Keratinocyte (primary cell): ENCODE results near the gene RARS2.

Experiments
- EZH2 ChIP-seq: IDR thresholded peaks from one replicate; pipeline ENCODE4 v1.6.1; 2012; ENCODE audit warnings: inconsistent platforms, mild to moderate bottlenecking, low read length, moderate library complexity
- TF ChIP-seq, protein P1 (sequence below), 3 experiments: IDR thresholded peaks in 1 of 3; conservative IDR thresholded peaks in 1 of 3; optimal IDR thresholded peaks in 1 of 3; 2 replicates in 2 of 3; 3 replicates in 1 of 3; pipeline versions ENCODE3 to v1.5.1; 2011; ENCODE audit warnings: low read length in 3 of 3, mild to moderate bottlenecking in 3 of 3, moderate library complexity in 2 of 3, control low read depth in 1 of 3, inconsistent platforms in 1 of 3; ENCODE audit not compliant: insufficient read depth in 2 of 3; ENCODE audit errors: extremely low read depth in 1 of 3

DNA sequence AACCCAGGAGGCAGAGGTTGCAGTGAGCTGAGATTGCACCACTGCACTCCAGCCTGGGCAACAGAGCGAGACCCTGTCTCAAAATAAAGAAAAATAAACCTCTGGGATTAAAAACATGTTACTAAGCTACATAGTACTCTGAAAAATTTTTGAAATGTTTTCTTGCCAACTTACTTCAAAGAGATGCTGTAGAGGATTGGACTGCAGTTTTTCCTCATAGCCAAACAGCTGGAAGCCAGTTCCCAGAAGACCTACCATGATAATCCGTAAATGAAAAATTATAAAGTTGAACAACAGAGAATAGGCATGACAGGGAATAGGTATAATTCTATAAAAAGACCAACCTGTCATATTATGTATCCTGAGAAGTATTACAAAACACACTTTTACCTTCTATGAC is 48.0 kb downstream of the RARS2 start:
- TF ChIP-seq, protein P1, sequence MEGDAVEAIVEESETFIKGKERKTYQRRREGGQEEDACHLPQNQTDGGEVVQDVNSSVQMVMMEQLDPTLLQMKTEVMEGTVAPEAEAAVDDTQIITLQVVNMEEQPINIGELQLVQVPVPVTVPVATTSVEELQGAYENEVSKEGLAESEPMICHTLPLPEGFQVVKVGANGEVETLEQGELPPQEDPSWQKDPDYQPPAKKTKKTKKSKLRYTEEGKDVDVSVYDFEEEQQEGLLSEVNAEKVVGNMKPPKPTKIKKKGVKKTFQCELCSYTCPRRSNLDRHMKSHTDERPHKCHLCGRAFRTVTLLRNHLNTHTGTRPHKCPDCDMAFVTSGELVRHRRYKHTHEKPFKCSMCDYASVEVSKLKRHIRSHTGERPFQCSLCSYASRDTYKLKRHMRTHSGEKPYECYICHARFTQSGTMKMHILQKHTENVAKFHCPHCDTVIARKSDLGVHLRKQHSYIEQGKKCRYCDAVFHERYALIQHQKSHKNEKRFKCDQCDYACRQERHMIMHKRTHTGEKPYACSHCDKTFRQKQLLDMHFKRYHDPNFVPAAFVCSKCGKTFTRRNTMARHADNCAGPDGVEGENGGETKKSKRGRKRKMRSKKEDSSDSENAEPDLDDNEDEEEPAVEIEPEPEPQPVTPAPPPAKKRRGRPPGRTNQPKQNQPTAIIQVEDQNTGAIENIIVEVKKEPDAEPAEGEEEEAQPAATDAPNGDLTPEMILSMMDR (optimal IDR thresholded peaks at IDR 0.05 in 1 of 3, IDR thresholded peaks at IDR 0.05 in 1 of 3, conservative IDR thresholded peaks at IDR 0.05 in 1 of 3; ENCODE audit: extremely low read depth in 1 of 3, insufficient read depth in 2 of 3, low read length in 3 of 3), result no peak
- no peak for TF ChIP-seq EZH2
